HepG2 (cell line): Measurements from ENCODE around the gene ADGRV1. TPM values are rescaled to one million over a fixed set of nuclear protein-coding genes. Genes with fewer than 3 reads are reported as not detected.

Source experiments
- ARNT2 ChIP-seq: sonication (generic); formaldehyde crosslinking; IDR thresholded peaks from 2 replicates; pipeline ENCODE4 v1.8.0; 2022; ENCODE audit warnings: mild to moderate bottlenecking, low read depth, missing genetic modification reagents, moderate library complexity
- ATM ChIP-seq: fragments of 450-650 bp; IDR thresholded peaks from 2 replicates; pipeline ENCODE4 v1.7.1; 2017; ENCODE audit warnings: mild to moderate bottlenecking, borderline replicate concordance
- FOSL2 ChIP-seq: sonication (generic); formaldehyde crosslinking; IDR thresholded peaks from 2 replicates; pipeline ENCODE4 v1.4.0; 2020; ENCODE audit warnings: missing genetic modification reagents
- GATA4 ChIP-seq: sonication (generic); IDR thresholded peaks from 2 replicates; pipeline ENCODE4 v1.6.1; 2016; ENCODE audit warnings: antibody characterized with exemption, low read depth, borderline replicate concordance
- GZF1 ChIP-seq: sonication (generic); formaldehyde crosslinking; IDR thresholded peaks from 2 replicates; pipeline ENCODE4 v1.5.1; 2020; ENCODE audit warnings: mild to moderate bottlenecking, missing genetic modification reagents
- HMG20A ChIP-seq: IDR thresholded peaks from 2 replicates; pipeline ENCODE4 v1.6.1; 2016; ENCODE audit warnings: borderline replicate concordance
- HNRNPH1 ChIP-seq: fragments of 200-400 bp; formaldehyde crosslinking; optimal IDR thresholded peaks from 2 replicates; pipeline ENCODE3; 2017; ENCODE audit warnings: mild to moderate bottlenecking, low read depth, low read length
- HOXA3 ChIP-seq: sonication (generic); formaldehyde crosslinking; IDR thresholded peaks from 2 replicates; pipeline ENCODE4 v1.5.0; 2020; ENCODE audit warnings: missing genetic modification reagents
- HOXA7 ChIP-seq: sonication (generic); formaldehyde crosslinking; IDR thresholded peaks from 2 replicates; pipeline ENCODE4 v1.8.1; 2022; ENCODE audit warnings: mild to moderate bottlenecking, missing genetic modification reagents, moderate library complexity
- ISL2 ChIP-seq: sonication (generic); formaldehyde crosslinking; IDR thresholded peaks from 2 replicates; pipeline ENCODE4 v1.5.0; 2020; ENCODE audit warnings: missing genetic modification reagents
- MIXL1 ChIP-seq: IDR thresholded peaks from 2 replicates; pipeline ENCODE4 v1.6.1; 2016
- NONO ChIP-seq, 2 experiments: fragments of 450-650 bp in 1 of 2; sonication (generic) in 1 of 2; formaldehyde crosslinking in 1 of 2; IDR thresholded peaks in 1 of 2; conservative IDR thresholded peaks in 1 of 2; 2 replicates each; pipeline versions ENCODE4 v1.6.1 to v1.8.0; 2017 to 2022; ENCODE audit warnings: mild to moderate bottlenecking in 1 of 2, missing genetic modification reagents in 1 of 2, moderate library complexity in 1 of 2
- RFX3 ChIP-seq: IDR thresholded peaks from 2 replicates; pipeline ENCODE4 v1.6.1; 2016; ENCODE audit warnings: missing biosample characterization, missing genetic modification reagents
- YY1 ChIP-seq: IDR thresholded peaks from 2 replicates; pipeline ENCODE4 v1.6.1; 2011; ENCODE audit warnings: low read length, low read depth, moderate library complexity, mild to moderate bottlenecking; ENCODE audit not compliant: insufficient read depth, insufficient replicate concordance
- ZMYM3 ChIP-seq: sonication (generic); formaldehyde crosslinking; IDR thresholded peaks from 2 replicates; pipeline ENCODE4 v1.5.1; 2020; ENCODE audit warnings: mild to moderate bottlenecking, missing genetic modification reagents
- ZNF10 ChIP-seq: sonication (generic); formaldehyde crosslinking; IDR thresholded peaks from 2 replicates; pipeline ENCODE4 v1.4.0; 2020; ENCODE audit warnings: mild to moderate bottlenecking, low read depth, missing genetic modification reagents, borderline replicate concordance
- ZNF263 ChIP-seq: sonication (generic); formaldehyde crosslinking; IDR thresholded peaks from 2 replicates; pipeline ENCODE4 v1.4.0; 2020; ENCODE audit warnings: missing genetic modification reagents
- ZNF264 ChIP-seq: sonication (generic); formaldehyde crosslinking; IDR thresholded peaks from 2 replicates; pipeline ENCODE4 v1.4.0; 2020; ENCODE audit warnings: missing genetic modification reagents
- ZNF331 ChIP-seq: sonication (generic); formaldehyde crosslinking; IDR thresholded peaks from 2 replicates; pipeline ENCODE4 v1.4.0; 2020; ENCODE audit warnings: missing genetic modification reagents
- ZNF432 ChIP-seq: sonication (generic); formaldehyde crosslinking; IDR thresholded peaks from 2 replicates; pipeline ENCODE4 v1.5.0; 2020; ENCODE audit warnings: missing genetic modification reagents, mild to moderate bottlenecking, borderline replicate concordance
- ZNF460 ChIP-seq: sonication (generic); formaldehyde crosslinking; IDR thresholded peaks from 2 replicates; pipeline ENCODE4 v1.5.1; 2020; ENCODE audit warnings: missing genetic modification reagents, mild to moderate bottlenecking, borderline replicate concordance
- ZNF562 ChIP-seq: sonication (generic); formaldehyde crosslinking; IDR thresholded peaks from 2 replicates; pipeline ENCODE4 v1.8.0; 2022; ENCODE audit warnings: missing genetic modification reagents, borderline replicate concordance
- ZNF567 ChIP-seq: sonication (generic); formaldehyde crosslinking; IDR thresholded peaks from 2 replicates; pipeline ENCODE4 v1.8.1; 2023; ENCODE audit warnings: mild to moderate bottlenecking, missing genetic modification reagents, borderline replicate concordance
- ZNF629 ChIP-seq: sonication (generic); formaldehyde crosslinking; conservative IDR thresholded peaks from 2 replicates; pipeline ENCODE4 v1.5.0; 2020; ENCODE audit warnings: missing genetic modification reagents
- ZNF644 ChIP-seq: IDR thresholded peaks from 2 replicates; pipeline ENCODE4 v1.6.1; 2016; ENCODE audit warnings: low read depth
- ZNF672 ChIP-seq: sonication (generic); formaldehyde crosslinking; IDR thresholded peaks from 2 replicates; pipeline ENCODE4 v1.8.1; 2022; ENCODE audit warnings: missing genetic modification reagents
- ZNF788 ChIP-seq: sonication (generic); formaldehyde crosslinking; IDR thresholded peaks from 2 replicates; pipeline ENCODE4 v1.5.0; 2020; ENCODE audit warnings: mild to moderate bottlenecking, missing genetic modification reagents, borderline replicate concordance
- polyA plus RNA-seq, 8 experiments: library from polyadenylated mRNA; depleted of rRNA in 3 of 8; stranded (reverse) in 7 of 8; unstranded in 1 of 8; fragments of >200 nt; fragmentation: Illumina TruSeq in 4 of 8; extraction: Trizol in 4 of 8; gene quantifications; 2 replicates each; pipeline versions ENCODE4 v1.2.1 to v1.2.3, GENCODE V29; 2011 to 2016; ENCODE audit warnings: low read depth in 4 of 8, missing spikeins in 1 of 8, mixed read lengths in 1 of 8; ENCODE audit not compliant: insufficient read depth in 1 of 8
- total RNA-seq, 5 experiments: library from RNA; depleted of rRNA; stranded (reverse); fragments of >200 nt; fragmentation: Illumina TruSeq; extraction: Trizol; gene quantifications; 2 replicates each; pipeline ENCODE4 v1.2.3, GENCODE V29; 2016; ENCODE audit warnings: low read depth in 1 of 5
- TF ChIP-seq, protein P1 (sequence below): sonication (generic); formaldehyde crosslinking; conservative IDR thresholded peaks from 2 replicates; pipeline ENCODE4 v1.4.0; 2020; ENCODE audit warnings: missing genetic modification reagents
- TF ChIP-seq, protein P2 (sequence below): IDR thresholded peaks from 2 replicates; pipeline ENCODE4 v1.6.1; 2016; ENCODE audit warnings: low read depth
- TF ChIP-seq, protein P3 (sequence below): sonication (generic); formaldehyde crosslinking; IDR thresholded peaks from 2 replicates; pipeline ENCODE4 v1.8.1; 2023; ENCODE audit warnings: missing genetic modification reagents, inconsistent platforms, borderline replicate concordance

The ADGRV1 gene
- total and polyA plus RNA-seq, 2 of the 13 experiments (the other 11 are each of a cell fraction or from before 2014, with no cell fraction given) = 1.7 to 3.9 TPM

DNA sequence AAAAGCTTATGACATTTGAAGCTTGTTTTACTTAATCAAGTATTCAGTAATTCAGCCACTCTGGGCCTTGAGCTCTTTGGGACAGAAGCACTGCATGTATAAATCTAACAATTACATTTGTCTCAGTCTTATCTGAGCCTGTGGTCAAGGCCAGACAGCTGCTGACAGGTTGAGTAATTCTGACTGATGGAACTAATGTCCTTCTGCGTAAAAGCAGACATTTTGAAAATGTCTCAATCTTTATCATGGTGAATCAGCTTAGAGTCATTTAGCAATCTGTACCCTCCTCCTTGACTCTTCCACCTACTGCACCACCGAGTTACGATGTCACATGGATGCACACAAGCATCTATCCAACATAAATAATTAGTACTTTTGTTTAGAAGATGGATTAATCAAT, 424.6 kb downstream of the ADGRV1 start (continued):
- TF ChIP-seq NONO (IDR thresholded peaks at IDR 0.05) = no peak
- TF ChIP-seq NONO (CRISPR knock-in tag; conservative IDR thresholded peaks at IDR 0.05) = no peak
- no peak for TF ChIP-seq ZNF263
- no peak for TF ChIP-seq ZNF672 (CRISPR knock-in tag)
- TF ChIP-seq ZNF432 (CRISPR knock-in tag) = no peak
- TF ChIP-seq HMG20A (CRISPR knock-in tag) = peak; percentile 43; the same call in 1 of the 2 replicates
- no peak for TF ChIP-seq ISL2 (CRISPR knock-in tag)
- TF ChIP-seq HOXA7 (CRISPR knock-in tag) = no peak
- no peak for TF ChIP-seq ZNF629 (CRISPR knock-in tag)
- TF ChIP-seq ZNF567 (CRISPR knock-in tag) = no peak
- TF ChIP-seq, protein P1, sequence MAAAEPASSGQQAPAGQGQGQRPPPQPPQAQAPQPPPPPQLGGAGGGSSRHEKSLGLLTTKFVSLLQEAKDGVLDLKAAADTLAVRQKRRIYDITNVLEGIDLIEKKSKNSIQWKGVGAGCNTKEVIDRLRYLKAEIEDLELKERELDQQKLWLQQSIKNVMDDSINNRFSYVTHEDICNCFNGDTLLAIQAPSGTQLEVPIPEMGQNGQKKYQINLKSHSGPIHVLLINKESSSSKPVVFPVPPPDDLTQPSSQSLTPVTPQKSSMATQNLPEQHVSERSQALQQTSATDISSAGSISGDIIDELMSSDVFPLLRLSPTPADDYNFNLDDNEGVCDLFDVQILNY (CRISPR knock-in tag) = no peak
- no peak for TF ChIP-seq HNRNPH1
- TF ChIP-seq ZNF644 (CRISPR knock-in tag) = peak; percentile 49; the same call in 1 of the 2 replicates
- no peak for TF ChIP-seq ZNF264
- TF ChIP-seq MIXL1 (CRISPR knock-in tag) = 0 out of 2 replicates have a peak, but pooled peaks have one; percentile 17
- TF ChIP-seq FOSL2 (CRISPR knock-in tag) = peak; percentile 77
- TF ChIP-seq, protein P2, sequence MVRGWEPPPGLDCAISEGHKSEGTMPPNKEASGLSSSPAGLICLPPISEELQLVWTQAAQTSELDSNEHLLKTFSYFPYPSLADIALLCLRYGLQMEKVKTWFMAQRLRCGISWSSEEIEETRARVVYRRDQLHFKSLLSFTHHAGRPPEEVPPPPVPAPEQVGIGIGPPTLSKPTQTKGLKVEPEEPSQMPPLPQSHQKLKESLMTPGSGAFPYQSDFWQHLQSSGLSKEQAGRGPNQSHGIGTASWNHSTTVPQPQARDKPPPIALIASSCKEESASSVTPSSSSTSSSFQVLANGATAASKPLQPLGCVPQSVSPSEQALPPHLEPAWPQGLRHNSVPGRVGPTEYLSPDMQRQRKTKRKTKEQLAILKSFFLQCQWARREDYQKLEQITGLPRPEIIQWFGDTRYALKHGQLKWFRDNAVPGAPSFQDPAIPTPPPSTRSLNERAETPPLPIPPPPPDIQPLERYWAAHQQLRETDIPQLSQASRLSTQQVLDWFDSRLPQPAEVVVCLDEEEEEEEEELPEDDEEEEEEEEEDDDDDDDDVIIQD = peak; percentile 28; the same call in 1 of the 2 replicates
- no peak for TF ChIP-seq ARNT2 (CRISPR knock-in tag)
- TF ChIP-seq ZNF460 (CRISPR knock-in tag) = no peak
- TF ChIP-seq GATA4 = no peak
- no peak for TF ChIP-seq ZNF10 (CRISPR knock-in tag)
- TF ChIP-seq GZF1 = no peak
- no peak for TF ChIP-seq RFX3 (CRISPR knock-in tag)
- no peak for TF ChIP-seq ZNF562 (CRISPR knock-in tag)
- 0 out of 2 replicates have a peak, but pooled peaks have one; percentile 31 for TF ChIP-seq HOXA3 (CRISPR knock-in tag)
- peak; percentile 14 for TF ChIP-seq YY1
- 0 out of 2 replicates have a peak, but pooled peaks have one; percentile 17 for TF ChIP-seq ZNF331 (CRISPR knock-in tag)
- no peak for TF ChIP-seq ATM
- no peak for TF ChIP-seq ZMYM3
- TF ChIP-seq ZNF788 (CRISPR knock-in tag) = no peak
- TF ChIP-seq, protein P3, sequence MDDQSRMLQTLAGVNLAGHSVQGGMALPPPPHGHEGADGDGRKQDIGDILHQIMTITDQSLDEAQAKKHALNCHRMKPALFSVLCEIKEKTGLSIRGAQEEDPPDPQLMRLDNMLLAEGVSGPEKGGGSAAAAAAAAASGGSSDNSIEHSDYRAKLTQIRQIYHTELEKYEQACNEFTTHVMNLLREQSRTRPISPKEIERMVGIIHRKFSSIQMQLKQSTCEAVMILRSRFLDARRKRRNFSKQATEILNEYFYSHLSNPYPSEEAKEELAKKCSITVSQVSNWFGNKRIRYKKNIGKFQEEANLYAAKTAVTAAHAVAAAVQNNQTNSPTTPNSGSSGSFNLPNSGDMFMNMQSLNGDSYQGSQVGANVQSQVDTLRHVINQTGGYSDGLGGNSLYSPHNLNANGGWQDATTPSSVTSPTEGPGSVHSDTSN (CRISPR knock-in tag) = no peak
